PC-3 (cell line): ENCODE results near the gene GSPT1. TPM values are rescaled to one million over a fixed set of nuclear protein-coding genes. Genes with fewer than 3 reads are reported as not detected.
"Not testable (repeated sequence)": the region's sequence is repeated elsewhere in the genome, so short reads cannot be mapped to it uniquely, and the experiment has no call there.

Experiments
- ATAC-seq: fragments of 200-7000 bp; cut with Tn5 transposase; 2 replicates; pipeline ENCODE4 v1.9.1; 2020; ENCODE audit warnings: mild to moderate bottlenecking, moderate library complexity
- BruUV-seq: library from RNA; stranded (reverse); fragments of 400-500 nt; replicated peaks from 2 replicates; lab custom pipeline; 2021; lab: Mats Ljungman, UMichigan
- CTCF ChIA-PET: fragments of 300-600 bp; sonication (Branson Sonifier 250); formaldehyde crosslinking; loops from one replicate; lab custom pipeline; 2022; ENCODE audit warnings: antibody characterized with exemption; lab: Charles Lee
- POLR2A ChIA-PET: fragments of 300-600 bp; sonication (Branson Sonifier 250); formaldehyde crosslinking; loops from one replicate; lab custom pipeline; 2022; ENCODE audit warnings: antibody characterized with exemption; ENCODE audit not compliant: unreplicated experiment; lab: Charles Lee
- DNase-seq: peaks from one replicate; pipeline ENCODE4 v3.0.0-alpha.2; 2015
- H2AFZ ChIP-seq: fragments of 300-600 bp; sonication (generic); 2 replicates; pipeline ENCODE4 v1.6.0; 2016; ENCODE audit warnings: antibody characterized with exemption, low read length
- H3F3A ChIP-seq: fragments of 300-600 bp; sonication (generic); one replicate; pipeline ENCODE4 v1.6.0; 2017; ENCODE audit warnings: antibody characterized with exemption, low read length, control low read depth, mild to moderate bottlenecking; ENCODE audit not compliant: unreplicated experiment
- H3K27ac ChIP-seq: fragments of 300-600 bp; sonication (generic); 2 replicates; pipeline ENCODE4 v1.5.1; 2016; ENCODE audit warnings: mild to moderate bottlenecking, low read length
- H3K27me3 ChIP-seq: fragments of 300-600 bp; sonication (generic); 2 replicates; pipeline ENCODE4 v1.6.1; 2016; ENCODE audit warnings: low read length, mixed read lengths
- H3K36me3 ChIP-seq: fragments of 300-600 bp; sonication (generic); 2 replicates; pipeline ENCODE4 v1.6.1; 2016; ENCODE audit warnings: low read depth, mixed run types, low read length, mixed read lengths
- H3K4me1 ChIP-seq: fragments of 300-600 bp; sonication (generic); 2 replicates; pipeline ENCODE4 v1.5.1; 2016; ENCODE audit warnings: low read length; ENCODE audit not compliant: insufficient read depth
- H3K4me2 ChIP-seq: fragments of 300-600 bp; sonication (generic); 2 replicates; pipeline ENCODE4 v1.6.0; 2016; ENCODE audit warnings: low read length
- H3K4me3 ChIP-seq: fragments of 300-600 bp; sonication (generic); 2 replicates; pipeline ENCODE4 v1.5.1; 2016; ENCODE audit warnings: mild to moderate bottlenecking, low read length, mixed read lengths
- H3K79me2 ChIP-seq: fragments of 300-600 bp; sonication (generic); 2 replicates; pipeline ENCODE4 v1.6.1; 2017; ENCODE audit warnings: low read length, mixed read lengths
- H3K9ac ChIP-seq: fragments of 300-600 bp; sonication (generic); 2 replicates; pipeline ENCODE4 v1.6.0; 2016; ENCODE audit warnings: mild to moderate bottlenecking, low read length
- H3K9me2 ChIP-seq: fragments of 300-600 bp; sonication (generic); replicated peaks from 2 replicates; pipeline ENCODE4 v1.6.1; 2016; ENCODE audit warnings: mixed run types, low read length, mixed read lengths
- H3K9me3 ChIP-seq: fragments of 300-600 bp; sonication (generic); 2 replicates; pipeline ENCODE4 v1.6.1; 2016; ENCODE audit warnings: low read length, mixed read lengths
- H4K20me1 ChIP-seq: fragments of 300-600 bp; sonication (generic); 2 replicates; pipeline ENCODE4 v1.6.1; 2016; ENCODE audit warnings: low read length, mixed read lengths
- EZH2 ChIP-seq: fragments of 300-600 bp; sonication (generic); IDR thresholded peaks from one replicate; pipeline ENCODE4 v1.6.1; 2017; ENCODE audit warnings: antibody characterized with exemption, mild to moderate bottlenecking, low read length; ENCODE audit not compliant: unreplicated experiment
- EZH2phosphoT487 ChIP-seq: fragments of 300-600 bp; sonication (generic); IDR thresholded peaks from 2 replicates; pipeline ENCODE4 v1.6.1; 2018; ENCODE audit warnings: mild to moderate bottlenecking, antibody characterized with exemption, low read length, borderline replicate concordance
- intact Hi-C: fragments of 100-400 bp; cut with micrococcal nuclease; formaldehyde crosslinking; loops from 2 replicates; pipeline ENCODE4 v1.9.0; 2023
- total RNA-seq: library from RNA; depleted of rRNA; stranded (reverse); fragments of >200 nt; gene quantifications from 2 replicates; pipeline ENCODE4 v1.2.3, GENCODE V29; 2014
- TF ChIP-seq, protein P1 (sequence below): fragments of 300-600 bp; sonication (generic); conservative IDR thresholded peaks from 2 replicates; pipeline ENCODE4 v1.5.1; 2017; ENCODE audit warnings: antibody characterized with exemption, low read depth, mild to moderate bottlenecking, low read length

Gene GSPT1
- total RNA-seq, 1 experiment from 2014 or later, result 67.9 TPM

DNA sequence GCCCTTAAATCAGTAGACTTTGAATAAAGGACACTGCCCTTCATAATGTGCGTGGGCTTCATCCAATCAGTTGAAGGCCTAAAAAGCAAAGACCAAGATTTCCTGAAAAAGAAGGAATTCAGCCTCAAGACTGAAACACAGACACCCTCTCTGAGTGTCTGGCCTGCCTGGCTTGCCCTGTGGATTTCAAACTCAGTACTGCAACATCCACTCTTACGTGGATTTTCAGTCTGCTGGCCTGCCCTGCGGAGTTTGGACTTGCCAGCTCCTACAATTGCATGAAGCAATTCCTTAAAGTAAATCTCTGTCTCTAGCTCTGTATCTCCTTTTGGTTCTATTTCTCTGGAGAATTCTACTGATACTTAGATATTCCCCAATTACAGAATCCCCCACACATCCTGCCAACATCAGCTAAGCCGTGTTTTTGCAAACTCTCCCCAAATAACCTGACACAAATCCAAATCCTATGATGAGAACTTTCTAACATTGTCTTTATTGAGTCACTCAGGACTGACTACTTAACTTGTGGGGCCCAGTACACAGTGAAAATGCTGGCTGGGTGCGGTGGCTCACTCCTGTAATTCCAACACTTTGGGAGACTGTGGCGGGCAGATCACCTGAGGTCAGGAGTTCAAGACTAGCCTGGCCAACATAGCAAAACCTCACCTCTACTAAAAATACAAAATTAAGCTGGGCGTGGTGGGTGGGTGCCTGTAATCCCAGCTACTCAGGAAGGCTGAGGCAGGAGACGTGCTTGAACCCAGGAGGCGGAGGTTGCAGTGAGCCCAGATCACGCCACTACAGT lies 42.0 kb upstream of the GSPT1 start:
- intact Hi-C loops, result no loop called here

DNA sequence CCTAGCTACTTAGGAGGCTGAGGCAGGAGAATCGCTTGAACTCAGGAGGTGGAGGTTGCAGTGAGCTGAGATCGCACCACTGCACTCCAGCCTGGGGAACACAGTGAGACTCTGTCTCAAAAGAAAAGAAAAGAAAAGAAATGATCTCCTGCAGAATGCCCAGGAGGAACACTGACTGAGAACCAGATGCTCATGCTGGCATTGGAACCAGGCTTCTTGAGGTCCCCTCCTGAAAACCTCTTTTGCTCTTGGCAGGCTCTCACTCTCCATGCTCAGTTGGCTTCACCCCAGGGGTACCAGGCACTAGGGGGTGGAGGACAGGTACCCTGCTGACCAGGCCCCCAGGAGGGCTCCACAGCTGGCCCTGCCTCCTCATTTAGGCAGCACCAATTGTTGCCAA lies 40.8 kb upstream of the GSPT1 start:
- intact Hi-C loops, result no loop called here
- no peaks in the 10 kb centered on the region for H3K27me3 ChIP-seq
- TF ChIP-seq EZH2, result no peak
- ChIA-PET POLR2A (no interaction called here), CTCF (no interaction called here)
- H2AFZ ChIP-seq, result no peak overlapping the region
- H3K79me2 ChIP-seq, result no peaks in the 10 kb centered on the region
- peaks cover 12% of the 10 kb centered on the region for H3K4me1 ChIP-seq
- no peak for DNase-seq
- ATAC-seq, result no peak
- H3K9ac ChIP-seq, result no peak overlapping the region
- no peak overlapping the region for H3K4me3 ChIP-seq
- H3F3A ChIP-seq, result no peaks in the 10 kb centered on the region
- no peaks in the 10 kb centered on the region for H4K20me1 ChIP-seq
- no TSS peak for BruUV-seq
- H3K27ac ChIP-seq, result peak overlapping the region; percentile 85
- no peaks in the 10 kb centered on the region for H3K9me2 ChIP-seq
- no peaks in the 10 kb centered on the region for H3K36me3 ChIP-seq
- H3K9me3 ChIP-seq, result no peaks in the 10 kb centered on the region
- H3K4me2 ChIP-seq, result no peak overlapping the region

More for the DNA sequence above, 42.0 kb upstream of the GSPT1 start:
- TF ChIP-seq, protein P1, sequence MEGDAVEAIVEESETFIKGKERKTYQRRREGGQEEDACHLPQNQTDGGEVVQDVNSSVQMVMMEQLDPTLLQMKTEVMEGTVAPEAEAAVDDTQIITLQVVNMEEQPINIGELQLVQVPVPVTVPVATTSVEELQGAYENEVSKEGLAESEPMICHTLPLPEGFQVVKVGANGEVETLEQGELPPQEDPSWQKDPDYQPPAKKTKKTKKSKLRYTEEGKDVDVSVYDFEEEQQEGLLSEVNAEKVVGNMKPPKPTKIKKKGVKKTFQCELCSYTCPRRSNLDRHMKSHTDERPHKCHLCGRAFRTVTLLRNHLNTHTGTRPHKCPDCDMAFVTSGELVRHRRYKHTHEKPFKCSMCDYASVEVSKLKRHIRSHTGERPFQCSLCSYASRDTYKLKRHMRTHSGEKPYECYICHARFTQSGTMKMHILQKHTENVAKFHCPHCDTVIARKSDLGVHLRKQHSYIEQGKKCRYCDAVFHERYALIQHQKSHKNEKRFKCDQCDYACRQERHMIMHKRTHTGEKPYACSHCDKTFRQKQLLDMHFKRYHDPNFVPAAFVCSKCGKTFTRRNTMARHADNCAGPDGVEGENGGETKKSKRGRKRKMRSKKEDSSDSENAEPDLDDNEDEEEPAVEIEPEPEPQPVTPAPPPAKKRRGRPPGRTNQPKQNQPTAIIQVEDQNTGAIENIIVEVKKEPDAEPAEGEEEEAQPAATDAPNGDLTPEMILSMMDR, result no peak
- TF ChIP-seq EZH2 (no peak), EZH2phosphoT487 (no peak)
- POLR2A ChIA-PET, result interaction anchor here (0.6 kb wide), 1 partner anchor 28 kb away, joined by 10 read pairs; no protein-coding TSS in a partner anchor
- Histone ChIP-seq H2AFZ (no peak overlapping the region), H4K20me1 (no peaks in the 10 kb centered on the region), H3K79me2 (no peaks in the 10 kb centered on the region), H3K27me3 (no peaks in the 10 kb centered on the region), H3K9ac (no peak overlapping the region), H3K9me2 (no peaks in the 10 kb centered on the region), H3K4me1 (peaks cover 12% of the 10 kb centered on the region), H3K36me3 (no peaks in the 10 kb centered on the region), H3K4me2 (no peak overlapping the region), H3K27ac (no peak overlapping the region), H3K4me3 (no peak overlapping the region), H3K9me3 (no peaks in the 10 kb centered on the region), H3F3A (no peaks in the 10 kb centered on the region)
- ATAC-seq (no peak), DNase-seq (no peak)
- no TSS peak for BruUV-seq
- CTCF ChIA-PET, result no interaction called here

DNA sequence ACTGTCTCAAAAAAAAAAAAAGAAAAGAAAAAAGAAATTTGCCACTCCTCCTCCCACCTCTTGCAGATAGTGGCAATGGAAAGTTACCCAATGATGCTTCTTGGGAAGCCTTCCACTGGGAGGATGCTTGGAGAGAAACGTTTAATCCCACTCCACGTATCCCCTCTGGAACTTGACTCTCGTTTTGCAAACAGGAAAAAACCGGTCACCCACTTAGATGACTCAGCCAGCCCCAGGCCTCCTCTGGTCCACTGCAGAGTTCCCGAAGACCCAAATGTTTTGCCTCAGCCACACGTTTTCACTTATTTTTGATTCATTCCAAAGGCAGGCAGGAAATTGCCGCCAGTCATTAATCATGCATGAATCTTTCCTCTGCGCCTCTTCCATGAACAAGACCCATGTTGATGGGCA lies 40.0 kb upstream of the GSPT1 start:
- Histone ChIP-seq H3K9me3 (no peaks in the 10 kb centered on the region), H3K79me2 (no peaks in the 10 kb centered on the region), H3K27ac (peak overlapping the region; percentile 85), H3K4me1 (peaks cover 12% of the 10 kb centered on the region), H3K9ac (no peak overlapping the region; the same call in 1 of the 2 replicates), H3K27me3 (no peaks in the 10 kb centered on the region), H3K36me3 (no peaks in the 10 kb centered on the region), H2AFZ (peak overlapping the region; percentile 86), H3K9me2 (no peaks in the 10 kb centered on the region), H4K20me1 (no peaks in the 10 kb centered on the region), H3K4me3 (peak overlapping the region; percentile 18; the same call in 1 of the 2 replicates), H3F3A (no peaks in the 10 kb centered on the region), H3K4me2 (peak overlapping the region; percentile 81)
- ATAC-seq (peak; percentile 85), DNase-seq (peak; percentile 88)
- intact Hi-C loops, result no loop called here
- ChIA-PET POLR2A (no interaction called here), CTCF (no interaction called here)
- no TSS peak for BruUV-seq
- no peak for TF ChIP-seq EZH2phosphoT487
- no peak for TF ChIP-seq EZH2
- TF ChIP-seq, protein P1, result no peak

DNA sequence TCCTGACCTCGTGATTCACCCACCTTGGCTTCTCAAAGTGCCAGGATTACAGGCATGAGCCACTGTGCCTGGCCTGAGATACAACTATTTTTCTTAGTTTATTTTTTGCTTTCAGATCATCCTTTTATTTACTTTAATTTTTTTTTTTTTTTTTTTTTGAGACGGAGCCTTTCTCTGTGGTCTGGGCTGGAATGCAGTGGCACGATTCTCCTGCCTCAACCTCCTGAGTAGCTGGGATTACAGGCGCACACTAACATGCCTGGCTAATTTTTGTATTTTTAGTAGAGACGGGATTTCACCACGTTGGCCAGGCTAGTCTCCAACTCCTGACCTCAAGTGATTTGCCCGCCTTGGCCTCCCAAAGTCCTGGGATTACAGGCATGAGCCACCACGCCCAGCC lies 37.8 kb upstream of the GSPT1 start:
- H3K4me2 ChIP-seq, intact Hi-C loops, H3F3A ChIP-seq, DNase-seq, POLR2A ChIA-PET, CTCF ChIA-PET, H3K27me3 ChIP-seq, H2AFZ ChIP-seq, H3K36me3 ChIP-seq, H3K27ac ChIP-seq, H3K9ac ChIP-seq, H4K20me1 ChIP-seq, H3K9me3 ChIP-seq, H3K9me2 ChIP-seq, BruUV-seq, H3K79me2 ChIP-seq, ATAC-seq, H3K4me3 ChIP-seq: not testable (repeated sequence)
- H3K4me1 ChIP-seq, result peaks cover 12% of the 10 kb centered on the region
